HFFc6 (cell line): ENCODE measurements around the gene EDNRB. TPM values are rescaled to one million over a fixed set of nuclear protein-coding genes. Genes with fewer than 3 reads are reported as not detected.

Experiments used
- DNase-seq: peaks from one replicate; pipeline ENCODE4 v3.0.0-alpha.2; 2018
- H3K27ac Mint-ChIP-seq: 2 replicates; pipeline ENCODE4 v1.8.0; 2020; ENCODE audit warnings: mild to moderate bottlenecking, mixed read lengths
- H3K27me3 Mint-ChIP-seq: 2 replicates; pipeline ENCODE4 v1.8.0; 2021; ENCODE audit warnings: mild to moderate bottlenecking, moderate library complexity, mixed read lengths; ENCODE audit not compliant: insufficient read depth
- H3K36me3 Mint-ChIP-seq: 2 replicates; pipeline ENCODE4 v1.8.0; 2021; ENCODE audit warnings: low read depth, mixed read lengths
- H3K4me1 Mint-ChIP-seq: 2 replicates; pipeline ENCODE4 v1.8.0; 2020; ENCODE audit warnings: low read depth, mixed read lengths
- H3K4me3 Mint-ChIP-seq: 2 replicates; pipeline ENCODE4 v1.8.0; 2020; ENCODE audit warnings: mild to moderate bottlenecking, moderate library complexity, mixed read lengths
- H3K9me3 Mint-ChIP-seq: 2 replicates; pipeline ENCODE4 v1.8.0; 2020; ENCODE audit warnings: mild to moderate bottlenecking, mixed read lengths
- total RNA-seq, 6 experiments: library from RNA; stranded (reverse); fragmentation: NEBNext Ultra II Directional; extraction: Animal tissue kit (Norgen Biotek cat#: 25700); gene quantifications; 2 replicates in 1 of 6; 3 replicates in 5 of 6; pipeline ENCODE4 v1.2.3, GENCODE V29; 2021
- TF ChIP-seq, protein P1 (sequence below): fragments of 200-600 bp; sonication (generic); IDR thresholded peaks from 2 replicates; pipeline ENCODE4 v1.5.0; 2021; ENCODE audit warnings: antibody characterized with exemption, mild to moderate bottlenecking

EDNRB gene
- total RNA-seq, 6 experiments from 2014 or later = not detected

DNA sequence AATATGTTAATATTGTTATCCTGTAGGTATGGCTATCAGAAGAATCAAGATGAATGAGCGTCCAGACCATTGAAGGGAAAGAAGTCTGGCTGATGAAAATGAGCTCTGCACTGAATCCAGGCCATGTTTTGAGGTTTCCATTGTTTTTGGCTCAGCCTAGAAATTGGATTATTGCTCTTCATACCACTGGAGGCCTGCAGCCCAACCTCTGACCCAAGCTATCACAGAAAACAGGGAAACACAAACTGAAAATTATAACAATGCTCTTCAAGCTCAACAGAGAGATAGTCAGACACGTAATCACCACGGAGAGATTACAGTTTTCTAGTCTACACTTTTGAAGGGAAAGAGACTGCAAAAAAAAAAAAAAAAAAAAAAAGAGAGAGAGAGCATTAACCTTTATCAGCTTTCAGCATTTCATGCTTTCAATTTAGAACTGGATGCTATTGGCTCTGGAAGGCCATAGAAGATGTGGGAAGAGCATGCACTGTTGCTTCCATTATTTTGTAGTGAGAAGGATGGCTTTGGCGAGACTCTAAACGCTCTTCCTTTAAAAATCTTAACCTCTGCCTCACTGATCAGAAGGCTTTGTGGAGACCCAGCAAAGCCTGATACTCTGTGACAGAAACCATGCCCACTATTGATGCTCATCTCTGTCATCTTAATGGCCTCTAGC lies 10.8 kb downstream of the EDNRB start:
- no peak overlapping the region for H3K27ac Mint-ChIP-seq
- no peak for DNase-seq
- TF ChIP-seq, protein P1, sequence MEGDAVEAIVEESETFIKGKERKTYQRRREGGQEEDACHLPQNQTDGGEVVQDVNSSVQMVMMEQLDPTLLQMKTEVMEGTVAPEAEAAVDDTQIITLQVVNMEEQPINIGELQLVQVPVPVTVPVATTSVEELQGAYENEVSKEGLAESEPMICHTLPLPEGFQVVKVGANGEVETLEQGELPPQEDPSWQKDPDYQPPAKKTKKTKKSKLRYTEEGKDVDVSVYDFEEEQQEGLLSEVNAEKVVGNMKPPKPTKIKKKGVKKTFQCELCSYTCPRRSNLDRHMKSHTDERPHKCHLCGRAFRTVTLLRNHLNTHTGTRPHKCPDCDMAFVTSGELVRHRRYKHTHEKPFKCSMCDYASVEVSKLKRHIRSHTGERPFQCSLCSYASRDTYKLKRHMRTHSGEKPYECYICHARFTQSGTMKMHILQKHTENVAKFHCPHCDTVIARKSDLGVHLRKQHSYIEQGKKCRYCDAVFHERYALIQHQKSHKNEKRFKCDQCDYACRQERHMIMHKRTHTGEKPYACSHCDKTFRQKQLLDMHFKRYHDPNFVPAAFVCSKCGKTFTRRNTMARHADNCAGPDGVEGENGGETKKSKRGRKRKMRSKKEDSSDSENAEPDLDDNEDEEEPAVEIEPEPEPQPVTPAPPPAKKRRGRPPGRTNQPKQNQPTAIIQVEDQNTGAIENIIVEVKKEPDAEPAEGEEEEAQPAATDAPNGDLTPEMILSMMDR = no peak

DNA sequence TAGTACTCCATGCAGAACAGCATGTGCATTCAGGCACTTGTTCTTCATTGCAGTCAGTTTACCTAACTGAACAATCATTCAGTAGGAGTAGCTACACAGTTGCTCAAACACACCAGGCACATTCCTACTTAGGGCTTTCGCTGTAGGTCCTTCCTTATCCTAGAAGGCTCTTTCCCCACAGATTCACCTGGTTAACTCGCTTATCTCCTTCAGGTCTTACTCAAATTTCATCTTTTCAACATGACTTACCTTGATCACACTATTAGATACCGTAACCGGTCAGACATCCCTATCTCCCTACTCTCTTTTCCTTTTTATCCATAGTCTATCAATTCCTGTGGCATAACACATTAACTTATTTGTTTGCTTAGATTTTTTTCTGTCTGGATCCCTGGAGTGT lies 14.6 kb downstream of the EDNRB start:
- DNase-seq = no peak
- TF ChIP-seq, protein P1 = no peak
- no peak overlapping the region for H3K4me3 Mint-ChIP-seq
- H3K27me3 Mint-ChIP-seq = no peaks in the 10 kb centered on the region
- H3K27ac Mint-ChIP-seq = no peak overlapping the region
- H3K9me3 Mint-ChIP-seq = peaks cover 27% of the 10 kb centered on the region
- no peaks in the 10 kb centered on the region for H3K4me1 Mint-ChIP-seq
- no peaks in the 10 kb centered on the region for H3K36me3 Mint-ChIP-seq

More for the DNA sequence above, 10.8 kb downstream of the EDNRB start:
- peaks cover 24% of the 10 kb centered on the region for H3K9me3 Mint-ChIP-seq
- no peaks in the 10 kb centered on the region for H3K27me3 Mint-ChIP-seq
- no peak overlapping the region for H3K4me3 Mint-ChIP-seq
- H3K4me1 Mint-ChIP-seq = no peaks in the 10 kb centered on the region
- no peaks in the 10 kb centered on the region for H3K36me3 Mint-ChIP-seq

DNA sequence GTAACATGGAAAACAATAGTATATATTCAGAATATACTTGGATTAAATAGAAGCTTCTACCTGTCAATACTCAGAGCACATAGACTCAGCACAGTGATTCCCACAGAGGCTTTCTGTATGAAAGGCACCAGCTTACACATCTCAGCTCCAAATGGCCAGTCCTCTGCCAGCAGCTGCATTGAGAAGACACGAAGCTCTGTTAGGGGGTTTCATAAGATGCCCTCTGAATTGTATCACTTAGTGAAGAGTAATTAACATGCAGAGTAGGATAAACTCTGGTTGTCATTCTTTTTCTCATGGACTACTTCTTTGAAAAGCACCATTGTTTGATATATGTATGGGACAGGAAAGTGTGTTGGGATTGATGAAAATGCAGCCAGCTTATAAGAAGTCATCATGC lies 15.2 kb downstream of the EDNRB start:
- Mint-ChIP-seq H3K27me3 (no peaks in the 10 kb centered on the region), H3K36me3 (no peaks in the 10 kb centered on the region), H3K27ac (no peak overlapping the region), H3K4me1 (no peaks in the 10 kb centered on the region), H3K4me3 (no peak overlapping the region), H3K9me3 (peaks cover 29% of the 10 kb centered on the region)
- no peak for DNase-seq
- TF ChIP-seq, protein P1 = no peak

DNA sequence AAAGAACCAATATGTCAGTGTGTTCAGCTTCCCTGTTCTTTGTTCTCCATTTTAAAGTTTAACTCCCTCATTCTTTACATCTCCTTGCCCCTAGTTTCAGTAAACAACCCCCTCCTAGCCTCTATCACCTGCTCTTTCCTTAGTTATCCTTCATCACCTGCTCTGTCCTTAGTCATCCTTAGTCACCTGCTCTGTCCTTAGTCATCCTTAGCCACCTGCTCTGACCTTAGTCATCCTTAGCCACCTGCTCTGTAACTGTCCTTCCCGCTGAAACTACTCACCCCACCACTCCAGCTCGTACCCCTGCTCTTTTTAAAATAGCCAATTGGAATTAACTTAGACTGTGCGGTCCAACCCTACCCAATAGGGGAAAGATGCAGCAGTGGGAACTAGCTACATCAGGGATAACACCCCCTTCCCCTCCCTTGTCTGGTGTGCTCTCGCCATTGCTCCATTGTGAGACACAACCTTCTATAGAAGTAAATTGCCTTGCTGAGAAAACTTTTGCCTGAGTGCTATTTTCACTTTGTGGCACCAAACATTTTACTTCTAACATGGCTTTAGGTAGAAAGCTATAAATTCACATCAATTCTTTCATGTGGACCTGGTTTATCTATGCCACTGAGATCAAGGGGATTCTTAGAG lies 16.2 kb downstream of the EDNRB start:
- peaks cover 21% of the 10 kb centered on the region for H3K9me3 Mint-ChIP-seq
- TF ChIP-seq, protein P1 = no peak
- no peak overlapping the region for H3K27ac Mint-ChIP-seq
- no peak overlapping the region for H3K4me3 Mint-ChIP-seq
- DNase-seq = no peak
- H3K36me3 Mint-ChIP-seq = no peaks in the 10 kb centered on the region
- no peaks in the 10 kb centered on the region for H3K27me3 Mint-ChIP-seq
- H3K4me1 Mint-ChIP-seq = no peaks in the 10 kb centered on the region

DNA sequence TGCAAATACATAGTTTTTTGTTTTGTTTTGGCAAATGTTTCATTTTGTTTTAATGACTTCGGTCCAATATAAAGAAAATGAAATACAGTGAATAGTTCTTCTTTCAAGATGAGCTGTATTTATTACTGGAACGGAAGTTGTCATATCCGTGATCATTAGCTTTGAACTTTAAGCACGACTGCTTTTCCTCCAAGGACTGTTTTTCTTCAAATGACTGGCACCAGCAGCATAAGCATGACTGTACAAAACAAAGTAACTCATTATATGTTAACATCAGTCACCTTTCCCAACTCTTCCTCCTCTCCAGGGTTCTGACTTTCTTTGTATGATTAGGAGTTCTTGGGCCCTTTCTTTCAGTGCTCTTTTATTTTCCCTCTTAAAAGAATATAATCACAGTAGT lies 20.5 kb downstream of the EDNRB start:
- no peaks in the 10 kb centered on the region for H3K27me3 Mint-ChIP-seq
- H3K4me3 Mint-ChIP-seq = no peak overlapping the region
- no peaks in the 10 kb centered on the region for H3K4me1 Mint-ChIP-seq
- no peak overlapping the region for H3K27ac Mint-ChIP-seq
- peaks cover 18% of the 10 kb centered on the region for H3K9me3 Mint-ChIP-seq
- H3K36me3 Mint-ChIP-seq = no peaks in the 10 kb centered on the region
- TF ChIP-seq, protein P1 = no peak
- no peak for DNase-seq
